MM.1S (cell line): Measurements from ENCODE around the gene PTPRH.

ENCODE experiments used
- CTCF ChIP-seq: fragments of 300-600 bp; sonication (generic); IDR thresholded peaks from 2 replicates; pipeline ENCODE4 v1.5.1; 2016; ENCODE audit warnings: antibody characterized with exemption, low read length, mixed read lengths
- EZH2 ChIP-seq: fragments of 300-600 bp; sonication (generic); optimal IDR thresholded peaks from 2 replicates; pipeline ENCODE3; 2017; ENCODE audit warnings: low read depth, mild to moderate bottlenecking, antibody characterized with exemption, low read length, mixed read lengths
- EZH2phosphoT487 ChIP-seq: fragments of 300-600 bp; sonication (generic); IDR thresholded peaks from 2 replicates; pipeline ENCODE4 v1.6.1; 2018; ENCODE audit warnings: antibody characterized with exemption, low read length

- TF ChIP-seq EZH2 (no peak), CTCF (no peak), EZH2phosphoT487 (no peak)
Measured at GRCh38 chr19:55251341-55252081, 42.2 kb upstream of the PTPRH start.
